MM.1S (cell line): Measurements from ENCODE around the gene HSD17B7.

Experiments used
- DNase-seq: peaks from one replicate; pipeline ENCODE4 v3.0.0-alpha.2; 2015
- H2AFZ ChIP-seq: fragments of 300-600 bp; sonication (generic); 2 replicates; pipeline ENCODE4 v1.6.0; 2016; ENCODE audit warnings: antibody characterized with exemption, low read length
- H3F3A ChIP-seq: fragments of 300-600 bp; sonication (generic); 2 replicates; pipeline ENCODE4 v1.6.1; 2016; ENCODE audit warnings: mild to moderate bottlenecking, antibody characterized with exemption, low read length, moderate library complexity, mixed read lengths; ENCODE audit not compliant: insufficient read depth
- H3K27ac ChIP-seq: fragments of 300-600 bp; sonication (generic); 2 replicates; pipeline ENCODE4 v1.5.1; 2016; ENCODE audit warnings: mild to moderate bottlenecking, low read length
- H3K27me3 ChIP-seq: fragments of 300-600 bp; sonication (generic); replicated peaks from 2 replicates; pipeline ENCODE4 v1.6.0; 2016; ENCODE audit warnings: low read length; ENCODE audit not compliant: insufficient read depth
- H3K36me3 ChIP-seq: fragments of 300-600 bp; sonication (generic); replicated peaks from 2 replicates; pipeline ENCODE4 v1.6.1; 2016; ENCODE audit warnings: mild to moderate bottlenecking, low read length, mixed read lengths; ENCODE audit not compliant: insufficient read depth
- H3K4me1 ChIP-seq: fragments of 300-600 bp; sonication (generic); 2 replicates; pipeline ENCODE4 v1.6.1; 2016; ENCODE audit warnings: low read length, mixed read lengths
- H3K4me2 ChIP-seq: fragments of 300-600 bp; sonication (generic); 2 replicates; pipeline ENCODE4 v1.6.0; 2016; ENCODE audit warnings: low read depth, low read length
- H3K4me3 ChIP-seq: fragments of 300-600 bp; sonication (generic); 2 replicates; pipeline ENCODE4 v1.5.1; 2016; ENCODE audit warnings: low read length, mixed read lengths
- H3K79me2 ChIP-seq: fragments of 300-600 bp; sonication (generic); 2 replicates; pipeline ENCODE4 v1.6.1; 2016; ENCODE audit warnings: mixed run types, low read length, mixed read lengths
- H3K9ac ChIP-seq: fragments of 300-600 bp; sonication (generic); 2 replicates; pipeline ENCODE4 v1.6.1; 2016; ENCODE audit warnings: low read length, mixed read lengths
- H3K9me2 ChIP-seq: fragments of 300-600 bp; sonication (generic); replicated peaks from 2 replicates; pipeline ENCODE4 v1.6.1; 2016; ENCODE audit warnings: mild to moderate bottlenecking, low read length, mixed read lengths; ENCODE audit not compliant: insufficient read depth
- H3K9me3 ChIP-seq: fragments of 300-600 bp; sonication (generic); replicated peaks from 2 replicates; pipeline ENCODE4 v1.6.1; 2016; ENCODE audit warnings: mild to moderate bottlenecking, low read length, mixed read lengths; ENCODE audit not compliant: insufficient read depth
- H4K20me1 ChIP-seq: fragments of 300-600 bp; sonication (generic); 2 replicates; pipeline ENCODE4 v1.6.1; 2016; ENCODE audit warnings: mild to moderate bottlenecking, low read length, moderate library complexity, mixed read lengths; ENCODE audit not compliant: insufficient read depth
- CTCF ChIP-seq: fragments of 300-600 bp; sonication (generic); IDR thresholded peaks from 2 replicates; pipeline ENCODE4 v1.5.1; 2016; ENCODE audit warnings: antibody characterized with exemption, low read length, mixed read lengths
- EZH2 ChIP-seq: fragments of 300-600 bp; sonication (generic); optimal IDR thresholded peaks from 2 replicates; pipeline ENCODE3; 2017; ENCODE audit warnings: low read depth, mild to moderate bottlenecking, antibody characterized with exemption, low read length, mixed read lengths
- EZH2phosphoT487 ChIP-seq: fragments of 300-600 bp; sonication (generic); IDR thresholded peaks from 2 replicates; pipeline ENCODE4 v1.6.1; 2018; ENCODE audit warnings: antibody characterized with exemption, low read length

Gene HSD17B7

GRCh38 chr1:162847839-162848453, 57.4 kb downstream of the HSD17B7 start:
- peak; percentile 91 for DNase-seq
- TF ChIP-seq EZH2phosphoT487 (no peak), CTCF (peak; percentile 99), EZH2 (no peak)
- no peaks in the 10 kb centered on the region for H3K27me3 ChIP-seq
- no peaks in the 10 kb centered on the region for H3K9me3 ChIP-seq
- no peak overlapping the region for H3K4me2 ChIP-seq
- H2AFZ ChIP-seq, result no peak overlapping the region
- no peaks in the 10 kb centered on the region for H3F3A ChIP-seq
- no peak overlapping the region for H3K27ac ChIP-seq
- no peak overlapping the region for H3K4me3 ChIP-seq
- H3K4me1 ChIP-seq, result no peaks in the 10 kb centered on the region
- no peaks in the 10 kb centered on the region for H3K9me2 ChIP-seq
- H4K20me1 ChIP-seq, result no peaks in the 10 kb centered on the region
- no peaks in the 10 kb centered on the region for H3K79me2 ChIP-seq
- no peak overlapping the region for H3K9ac ChIP-seq
- no peaks in the 10 kb centered on the region for H3K36me3 ChIP-seq

- Histone ChIP-seq H3K36me3 (no peaks in the 10 kb centered on the region), H3K9me3 (no peaks in the 10 kb centered on the region), H4K20me1 (no peaks in the 10 kb centered on the region), H3K9me2 (no peaks in the 10 kb centered on the region), H3K27me3 (no peaks in the 10 kb centered on the region), H2AFZ (no peak overlapping the region), H3F3A (no peaks in the 10 kb centered on the region), H3K79me2 (no peaks in the 10 kb centered on the region), H3K4me2 (no peak overlapping the region), H3K9ac (no peak overlapping the region), H3K4me3 (no peak overlapping the region), H3K27ac (no peak overlapping the region), H3K4me1 (no peaks in the 10 kb centered on the region)
- DNase-seq, result no peak
- TF ChIP-seq CTCF, result no peak
- TF ChIP-seq EZH2phosphoT487, result no peak
- no peak for TF ChIP-seq EZH2
Measured at GRCh38 chr1:162849711-162850110, 59.2 kb downstream of the HSD17B7 start.

GRCh38 chr1:162851341-162851740, 60.8 kb downstream of the HSD17B7 start:
- Histone ChIP-seq H3K4me2 (no peak overlapping the region), H3K4me3 (no peak overlapping the region), H3K9me2 (no peaks in the 10 kb centered on the region), H3K27ac (no peak overlapping the region), H3K79me2 (no peaks in the 10 kb centered on the region), H3K4me1 (0 out of 2 replicates have a peak, but pooled peaks cover 4% of the 10 kb centered on the region), H3K27me3 (no peaks in the 10 kb centered on the region), H3K9ac (no peak overlapping the region), H2AFZ (no peak overlapping the region), H3K36me3 (no peaks in the 10 kb centered on the region), H3K9me3 (no peaks in the 10 kb centered on the region), H3F3A (no peaks in the 10 kb centered on the region), H4K20me1 (no peaks in the 10 kb centered on the region)
- no peak for DNase-seq
- TF ChIP-seq CTCF (no peak), EZH2 (no peak), EZH2phosphoT487 (no peak)
